Thyroid gland (tissue), 4 donors: ENCODE measurements around the gene TTC1. TPM values are rescaled to one million over a fixed set of nuclear protein-coding genes. Genes with fewer than 3 reads are reported as not detected.
"Not testable (repeated sequence)": the region's sequence is repeated elsewhere in the genome, so short reads cannot be mapped to it uniquely, and the experiment has no call there.

Source experiments
- DNase-seq, 2 donors: peaks; one replicate each; pipeline ENCODE4 v3.0.0-alpha.2; 2019
- H3K27ac ChIP-seq, 3 donors: fragments of 200-600 bp; sonication (generic); 1 replicate in 2 of 3; 2 replicates in 1 of 3; pipeline ENCODE4 v1.5.1; 2016 to 2019; ENCODE audit warnings: mild to moderate bottlenecking in 1 of 3, moderate library complexity in 1 of 3
- H3K27me3 ChIP-seq: fragments of 200-600 bp; sonication (generic); one replicate; pipeline ENCODE4 v1.5.1; 2019
- H3K36me3 ChIP-seq, 2 donors: fragments of 200-600 bp; sonication (generic); one replicate each; pipeline ENCODE4 v1.5.1; 2016 to 2019
- H3K4me1 ChIP-seq, 2 donors: fragments of 200-600 bp; sonication (generic); one replicate each; pipeline ENCODE4 v1.5.1; 2017 to 2019
- H3K4me3 ChIP-seq, 3 donors: fragments of 200-600 bp; sonication (generic); replicated peaks in 1 of 3; 1 replicate in 2 of 3; 2 replicates in 1 of 3; pipeline ENCODE4 v1.5.1; 2016; ENCODE audit warnings: mild to moderate bottlenecking in 1 of 3
- H3K9me3 ChIP-seq: fragments of 200-600 bp; sonication (generic); one replicate; pipeline ENCODE4 v1.5.1; 2017
- CTCF ChIP-seq, 6 experiments: fragments of 200-600 bp in 3 of 6; fragments of 450-650 bp in 3 of 6; sonication (generic) in 3 of 6; IDR thresholded peaks; one replicate each; pipeline ENCODE4 v1.5.1; 2016 to 2019; ENCODE audit warnings: antibody characterized with exemption in 6 of 6, mild to moderate bottlenecking in 2 of 6, inconsistent platforms in 1 of 6, moderate library complexity in 1 of 6
- POLR2A ChIP-seq, 2 donors: fragments of 450-650 bp; IDR thresholded peaks; one replicate each; pipeline ENCODE4 v1.6.1; 2017; ENCODE audit warnings: antibody characterized with exemption in 2 of 2, mild to moderate bottlenecking in 2 of 2, moderate library complexity in 1 of 2
- WGBS, 2 donors: methylation state at CpG; one replicate each; pipeline ENCODE4 v1.1.5; 2017; 5-methylcytosine and 5-hydroxymethylcytosine counted together
- intact Hi-C: fragments of 100-400 bp; cut with DNase I; formaldehyde crosslinking; loops from one replicate; pipeline ENCODE4 v1.15.1; 2023
- total RNA-seq, 4 donors: library from RNA; depleted of rRNA; stranded (reverse); fragments of >200 nt; gene quantifications; one replicate each; pipeline ENCODE4 v1.2.3, GENCODE V29; 2016

TTC1 gene
- total RNA-seq, 4 donors from 2014 or later, result 22.3 to 47.1 (median 36.5) TPM

GRCh38 chr5:160060001-160060400 lies 51.1 kb downstream of the TTC1 start:
- DNase-seq, result no peak
- no peak overlapping the region for H3K4me3 ChIP-seq
- H3K4me1 ChIP-seq, result no peaks in the 10 kb centered on the region
- H3K9me3 ChIP-seq, result no peaks in the 10 kb centered on the region
- H3K27ac ChIP-seq, result no peak overlapping the region
- WGBS, 2 donors, result 84 to 88% methylated on average over 4 of the region's 4 CpGs
- intact Hi-C loops, result no loop called here
- H3K36me3 ChIP-seq, result peaks cover 16% of the 10 kb centered on the region in 2 donors
- H3K27me3 ChIP-seq, result no peaks in the 10 kb centered on the region
- TF ChIP-seq POLR2A (IDR thresholded peaks at IDR 0.05) (no peak), CTCF (IDR thresholded peaks at IDR 0.05) (no peak)

DNA sequence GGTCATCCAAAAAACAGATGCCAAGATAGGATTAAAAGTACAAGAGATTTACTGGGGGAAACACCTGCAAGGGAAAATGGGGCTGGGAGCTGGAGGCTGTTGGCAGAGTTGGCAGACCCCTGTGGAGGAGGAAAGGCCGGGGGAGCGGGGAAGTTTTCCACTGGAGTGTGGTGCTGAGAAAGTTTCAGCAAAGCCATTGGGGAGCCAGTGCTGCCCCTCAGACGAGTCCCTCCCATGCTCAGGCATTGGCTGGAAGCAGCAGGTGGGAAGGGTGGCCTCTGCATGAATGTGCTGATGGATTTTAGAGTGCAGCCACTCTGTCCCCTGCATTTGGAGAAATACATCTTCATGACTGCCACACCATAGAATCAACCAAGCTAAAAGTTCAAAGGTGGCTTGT lies 52.8 kb downstream of the TTC1 start:
- TF ChIP-seq CTCF (IDR thresholded peaks at IDR 0.05) (no peak), POLR2A (IDR thresholded peaks at IDR 0.05) (no peak)
- Histone ChIP-seq H3K27me3 (no peaks in the 10 kb centered on the region), H3K36me3 (peaks cover 17 to 25% of the 10 kb centered on the region in 2 donors), H3K4me3 (no peak overlapping the region), H3K4me1 (no peaks in the 10 kb centered on the region), H3K27ac (no peak overlapping the region), H3K9me3 (no peaks in the 10 kb centered on the region)
- DNase-seq, result no peak
- 85 to 89% methylated on average over 3 of the region's 3 CpGs for WGBS, 2 donors
- intact Hi-C loops, result no loop called here

GRCh38 chr5:160064417-160064810 lies 55.5 kb downstream of the TTC1 start:
- H3K27me3 ChIP-seq, result no peaks in the 10 kb centered on the region
- no peak overlapping the region for H3K27ac ChIP-seq
- no peaks in the 10 kb centered on the region for H3K4me1 ChIP-seq
- intact Hi-C loops, result no loop called here
- H3K36me3 ChIP-seq, result peaks cover 17 to 25% of the 10 kb centered on the region in 2 donors
- no peaks in the 10 kb centered on the region for H3K9me3 ChIP-seq
- WGBS, 2 donors, result 89 to 100% methylated on average over 1 of the region's 1 CpG
- TF ChIP-seq CTCF (IDR thresholded peaks at IDR 0.05) (no peak), POLR2A (IDR thresholded peaks at IDR 0.05) (no peak)
- H3K4me3 ChIP-seq, result no peak overlapping the region
- DNase-seq, result no peak

- Histone ChIP-seq H3K27me3 (no peaks in the 10 kb centered on the region), H3K36me3 (peaks cover 17 to 25% of the 10 kb centered on the region in 2 donors), H3K9me3 (no peaks in the 10 kb centered on the region), H3K4me1 (no peaks in the 10 kb centered on the region), H3K4me3 (no peak overlapping the region), H3K27ac (no peak overlapping the region)
- TF ChIP-seq CTCF (IDR thresholded peaks at IDR 0.05) (no peak), POLR2A (IDR thresholded peaks at IDR 0.05) (no peak)
- DNase-seq, result no peak
- intact Hi-C loops, result no loop called here
- 83 to 90% methylated on average over 9 of the region's 9 CpGs for whole genome bisulfite sequencing, 2 donors
Measured at GRCh38 chr5:160064995-160065614, 56.2 kb downstream of the TTC1 start.

- WGBS, 2 donors, result 84 to 89% methylated on average over 5 of the region's 5 CpGs
- H3K4me1 ChIP-seq, DNase-seq, H3K9me3 ChIP-seq, H3K27me3 ChIP-seq, H3K4me3 ChIP-seq, H3K27ac ChIP-seq, intact Hi-C loops: not testable (repeated sequence)
- peaks cover 7 to 13% of the 10 kb centered on the region in 2 donors for H3K36me3 ChIP-seq
Measured at GRCh38 chr5:160069120-160069519, 60.2 kb downstream of the TTC1 start.
